Heart right ventricle (tissue), 16 donors: ENCODE measurements around the gene ELF4. TPM values are rescaled to one million over a fixed set of nuclear protein-coding genes. Genes with fewer than 3 reads are reported as not detected.
A peak's percentile ranks its signal among the peaks of the same experiment; 100 is the strongest.
"Not testable (repeated sequence)": the region's sequence is repeated elsewhere in the genome, so short reads cannot be mapped to it uniquely, and the experiment has no call there.

Experiments used
- ATAC-seq, 8 donors: fragments of 200-7000 bp; cut with Tn5 transposase; one replicate each; pipeline ENCODE4 v1.9.1; 2020; ENCODE audit warnings: mild to moderate bottlenecking in 8 of 8, moderate library complexity in 8 of 8, moderate number of reproducible peaks in 1 of 8
- DNase-seq, 2 donors: peaks; one replicate each; pipeline ENCODE4 v3.0.0-alpha.2; 2020
- H3K27ac ChIP-seq, 10 donors: fragments of 200-600 bp; sonication (generic) in 2 of 10; one replicate each; pipeline versions ENCODE4 v1.5.0 to v1.8.0; 2020 to 2022; ENCODE audit warnings: mild to moderate bottlenecking in 3 of 10
- H3K27me3 ChIP-seq, 7 donors: fragments of 200-600 bp; one replicate each; pipeline ENCODE4 v1.8.0; 2021 to 2022; ENCODE audit warnings: mild to moderate bottlenecking in 2 of 7
- H3K36me3 ChIP-seq, 9 donors: fragments of 200-600 bp; sonication (generic) in 1 of 9; one replicate each; pipeline versions ENCODE4 v1.5.0 to v1.8.0; 2020 to 2022; ENCODE audit warnings: mild to moderate bottlenecking in 2 of 9
- H3K4me1 ChIP-seq, 9 donors: fragments of 200-600 bp; sonication (generic) in 1 of 9; one replicate each; pipeline versions ENCODE4 v1.5.0 to v1.8.0; 2020 to 2022; ENCODE audit warnings: mild to moderate bottlenecking in 4 of 9
- H3K4me3 ChIP-seq, 10 donors: fragments of 200-600 bp; sonication (generic) in 2 of 10; one replicate each; pipeline versions ENCODE4 v1.5.0 to v1.8.0; 2020 to 2022; ENCODE audit warnings: mild to moderate bottlenecking in 7 of 10, moderate library complexity in 2 of 10
- H3K9me3 ChIP-seq, 11 donors: fragments of 200-600 bp in 10 of 11; sonication (generic) in 2 of 11; one replicate each; pipeline versions ENCODE4 v1.5.0 to v1.8.0; 2013 to 2022; ENCODE audit warnings: mild to moderate bottlenecking in 2 of 11, control low read depth in 1 of 11, moderate library complexity in 1 of 11
- whole genome bisulfite sequencing, 2 donors: extraction: QIAGEN DNeasy Blood & Tissue Kit; methylation state at CpG; one replicate each; pipeline ENCODE4 v1.1.7; 2013; ENCODE audit warnings: inconsistent platforms in 1 of 2; 5-methylcytosine and 5-hydroxymethylcytosine counted together
- intact Hi-C, 10 donors: fragments of 100-400 bp; cut with DNase I; formaldehyde crosslinking; loops; one replicate each; pipeline versions ENCODE4 v1.11.1 to v1.14.2; 2022
- polyA plus RNA-seq, 2 donors: library from polyadenylated mRNA; stranded (reverse); fragments of 200-250 nt; gene quantifications; one replicate each; pipeline ENCODE4 v1.2.3, GENCODE V29; 2013
- total RNA-seq, 10 donors: library from RNA; stranded (reverse); fragmentation: NEBNext Ultra II Directional in 3 of 10; extraction: Animal tissue kit (Norgen Biotek cat#: 25700) in 3 of 10; gene quantifications; one replicate each; pipeline versions ENCODE4 v1.2.1 to v1.2.4, GENCODE V29; 2021 to 2023
- TF ChIP-seq, protein P1 (sequence below), 9 donors: fragments of 200-600 bp; sonication (generic) in 2 of 9; IDR thresholded peaks; one replicate each; pipeline versions ENCODE4 v1.5.0 to v1.8.0; 2021 to 2022; ENCODE audit warnings: antibody characterized with exemption in 9 of 9, mild to moderate bottlenecking in 5 of 9, moderate library complexity in 1 of 9
- donor health status: Arrhythmogenic right ventricular cardiomyopathy.
- donor health status: ischemic (EF 13 %, LVEDD 7.1; RV severe dilation, severe dysfunction).
- donor health status: healthy with polysubstance abuse.
- donor health status: DM: no; HTN: yes; CAD: no.
- donor health status: DM: no; HTN: no; CAD: no.
- donor health status: ischemic (EF 25% LVEDD 6.9; RV normal size, moderate dysfunction).
- donor health status: ischemic (EF 25% LVEDD 5.7; RV mildly dilated, moderate dysfunction).
- donor health status: healthy.
- donor health status: DM: yes; HTN: yes; CAD: no.
- donor health status: Ischemic cardiomyopathy.
- donor health status: ischemic (EF 35%, LVEDD 5.7; RV mildly dilated, moderate dysfunction).
- donor health status: nonischemic (EF 11% LVEDD 7.7; RV severe dilation, severe dysfunction).
- donor health status: DM: yes; HTN: yes; CAD: no.
- donor health status: PGD.
- donor health status: ischemic (EF 29% LVEDD 5.4; RV normal size, mild dysfunction).
- donor health status: nonischemic (EF 23%, LVEDD 6.1; RV moderate dilation, normal function).

The ELF4 gene
- total and polyA plus RNA-seq, 12 donors = 1.8 to 8.6 (median 2.7) TPM

DNA sequence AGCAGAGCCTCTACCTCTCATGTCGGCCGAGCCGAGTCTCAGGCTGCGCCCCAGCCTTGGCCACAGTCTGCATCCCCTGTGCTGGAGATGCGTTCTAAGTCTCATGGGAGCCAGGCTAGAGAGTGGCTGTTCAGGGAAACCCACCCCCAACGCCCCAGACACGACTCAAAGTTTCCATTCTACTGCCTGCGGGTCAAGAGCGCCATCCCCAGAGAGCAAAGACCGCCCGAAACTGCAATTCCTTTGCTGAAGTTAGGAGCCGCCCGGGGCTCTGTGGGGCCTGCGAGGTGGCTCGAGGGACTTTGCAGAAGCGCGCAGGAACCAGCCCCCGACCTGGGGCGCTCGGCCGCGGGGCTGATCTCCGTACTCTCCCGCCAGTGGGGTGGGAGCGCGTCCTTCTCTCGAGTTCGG is 10.0 kb upstream of the ELF4 start:
- WGBS, 2 donors = 18 to 20% methylated on average over 28 of the region's 28 CpGs
- Histone ChIP-seq H3K4me1 (peaks cover 0 to 29% (median 16%) of the 10 kb centered on the region in 9 donors), H3K9me3 (no peaks in the 10 kb centered on the region), H3K4me3 (peak overlapping the region in 9 of 10 donors; percentile 11 to 56 (median 50)), H3K27me3 (peaks cover 0 to 5% (median 0%) of the 10 kb centered on the region in 7 donors), H3K27ac (peak overlapping the region in 9 of 10 donors; percentile 62 to 90 (median 77)), H3K36me3 (no peaks in the 10 kb centered on the region)
- intact Hi-C loops = loop anchor here in 8 of 10 donors (2.0 to 10.0 kb wide), 7 partner anchors 38 to 74 kb away; partner anchors contain the start of genes RAB33A (in 3 of the 8) and AIFM1 (in 1 of the 8)
- peak in 7 of 8 donors; percentile 4 to 32 (median 21) for ATAC-seq
- peak; percentile 35 to 42 for DNase-seq
- TF ChIP-seq, protein P1, sequence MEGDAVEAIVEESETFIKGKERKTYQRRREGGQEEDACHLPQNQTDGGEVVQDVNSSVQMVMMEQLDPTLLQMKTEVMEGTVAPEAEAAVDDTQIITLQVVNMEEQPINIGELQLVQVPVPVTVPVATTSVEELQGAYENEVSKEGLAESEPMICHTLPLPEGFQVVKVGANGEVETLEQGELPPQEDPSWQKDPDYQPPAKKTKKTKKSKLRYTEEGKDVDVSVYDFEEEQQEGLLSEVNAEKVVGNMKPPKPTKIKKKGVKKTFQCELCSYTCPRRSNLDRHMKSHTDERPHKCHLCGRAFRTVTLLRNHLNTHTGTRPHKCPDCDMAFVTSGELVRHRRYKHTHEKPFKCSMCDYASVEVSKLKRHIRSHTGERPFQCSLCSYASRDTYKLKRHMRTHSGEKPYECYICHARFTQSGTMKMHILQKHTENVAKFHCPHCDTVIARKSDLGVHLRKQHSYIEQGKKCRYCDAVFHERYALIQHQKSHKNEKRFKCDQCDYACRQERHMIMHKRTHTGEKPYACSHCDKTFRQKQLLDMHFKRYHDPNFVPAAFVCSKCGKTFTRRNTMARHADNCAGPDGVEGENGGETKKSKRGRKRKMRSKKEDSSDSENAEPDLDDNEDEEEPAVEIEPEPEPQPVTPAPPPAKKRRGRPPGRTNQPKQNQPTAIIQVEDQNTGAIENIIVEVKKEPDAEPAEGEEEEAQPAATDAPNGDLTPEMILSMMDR (IDR thresholded peaks at IDR 0.05) = no peak

DNA sequence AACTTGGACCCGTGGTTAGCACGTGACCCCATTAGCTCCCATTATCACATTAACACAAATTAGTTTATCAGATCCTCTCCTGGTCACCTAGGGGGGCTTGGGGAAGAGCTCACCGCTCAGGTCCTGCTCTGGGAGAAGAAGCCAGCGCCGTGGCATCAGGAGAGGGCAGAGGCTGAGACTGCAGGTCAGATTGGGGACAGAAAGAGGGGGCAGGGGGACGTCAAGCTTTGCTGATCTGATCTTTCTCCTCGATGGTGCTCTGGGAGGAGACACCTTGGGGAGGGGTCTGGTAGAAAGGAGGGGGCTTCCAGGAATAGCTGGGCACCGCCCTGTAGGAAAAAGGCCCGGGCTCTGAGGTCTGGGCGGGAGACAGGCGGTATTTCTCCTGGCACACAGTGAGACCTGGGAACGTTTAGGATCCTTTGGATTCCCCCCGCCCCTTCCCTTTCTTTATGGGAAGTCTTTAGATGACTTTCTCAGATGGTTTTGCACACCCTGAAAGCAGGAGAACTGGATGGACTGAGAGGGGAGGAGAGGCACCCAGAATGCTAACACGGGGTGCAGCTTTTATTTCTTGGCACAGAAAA is 9.1 kb upstream of the ELF4 start:
- 49 to 57% methylated on average over 14 of the region's 14 CpGs for WGBS, 2 donors
- H3K4me3 ChIP-seq = no peak overlapping the region
- no peaks in the 10 kb centered on the region for H3K36me3 ChIP-seq
- intact Hi-C loops = loop anchor here in 1 of 10 donors (5.0 kb wide), 1 partner anchor 37 kb away; no protein-coding TSS in a partner anchor
- H3K4me1 ChIP-seq = peaks cover 0 to 29% (median 16%) of the 10 kb centered on the region in 9 donors
- DNase-seq (no peak), ATAC-seq (no peak)
- H3K27ac ChIP-seq = peak overlapping the region in 7 of 10 donors; percentile 13 to 85 (median 56)
- TF ChIP-seq, protein P1 (IDR thresholded peaks at IDR 0.05) = no peak
- H3K9me3 ChIP-seq = no peaks in the 10 kb centered on the region
- peaks cover 0 to 5% (median 0%) of the 10 kb centered on the region in 7 donors for H3K27me3 ChIP-seq

DNA sequence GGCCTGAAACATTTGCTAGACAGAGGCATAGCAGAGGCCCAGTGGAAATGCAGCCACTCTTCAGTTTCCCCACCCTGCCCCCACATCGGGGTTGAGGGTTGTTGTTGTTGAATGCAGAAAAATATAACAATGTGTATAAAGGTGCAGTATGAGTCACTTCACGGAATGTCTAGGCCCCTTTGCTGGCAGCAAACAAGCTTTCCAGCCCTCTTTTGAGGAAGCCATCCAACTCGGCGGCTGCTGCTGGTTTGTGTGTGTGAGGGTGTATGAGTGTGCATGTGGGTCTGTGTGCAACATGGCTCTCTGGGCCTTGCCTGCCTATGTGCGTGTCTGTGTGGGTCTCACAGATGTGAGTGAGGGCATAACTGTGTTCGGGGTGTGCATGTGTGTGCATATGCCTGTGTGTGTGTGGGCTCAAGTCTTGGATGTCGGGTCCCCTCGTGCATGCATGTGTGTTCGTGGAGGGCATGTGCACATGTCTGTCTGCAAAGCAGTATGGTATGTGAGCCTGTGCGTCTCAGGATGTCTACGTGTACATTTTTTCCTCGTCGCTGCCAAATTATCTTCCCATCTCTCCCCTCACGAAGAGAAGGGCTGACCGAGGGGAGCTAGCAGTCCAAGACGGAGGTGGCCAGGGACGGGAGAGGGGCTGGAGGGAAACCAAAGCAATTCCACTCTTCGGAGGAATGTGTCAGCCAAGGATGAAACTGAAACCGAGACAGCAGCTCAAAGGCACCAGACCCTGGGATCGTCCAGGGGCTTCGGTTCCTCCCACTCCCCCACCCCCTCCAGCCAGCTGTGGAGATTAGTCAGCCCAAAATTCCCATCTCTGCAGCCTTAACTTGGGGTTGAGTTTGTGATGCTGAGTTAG is 8.4 kb upstream of the ELF4 start:
- Histone ChIP-seq H3K36me3 (no peaks in the 10 kb centered on the region), H3K27me3 (peaks cover 0 to 5% (median 0%) of the 10 kb centered on the region in 7 donors), H3K9me3 (no peaks in the 10 kb centered on the region), H3K4me3 (no peak overlapping the region), H3K27ac (peak overlapping the region in 8 of 10 donors; percentile 13 to 78 (median 54)), H3K4me1 (peaks cover 0 to 29% (median 15%) of the 10 kb centered on the region in 9 donors)
- intact Hi-C loops = loop anchor here in 1 of 10 donors (5.0 kb wide), 1 partner anchor 36 kb away; no protein-coding TSS in a partner anchor
- peak in 3 of 8 donors; percentile 5 to 22 (median 18) for ATAC-seq
- 41 to 52% methylated on average over 17 to 21 of the region's 21 CpGs for WGBS, 2 donors
- no peak for DNase-seq
- TF ChIP-seq, protein P1 (IDR thresholded peaks at IDR 0.05) = no peak

DNA sequence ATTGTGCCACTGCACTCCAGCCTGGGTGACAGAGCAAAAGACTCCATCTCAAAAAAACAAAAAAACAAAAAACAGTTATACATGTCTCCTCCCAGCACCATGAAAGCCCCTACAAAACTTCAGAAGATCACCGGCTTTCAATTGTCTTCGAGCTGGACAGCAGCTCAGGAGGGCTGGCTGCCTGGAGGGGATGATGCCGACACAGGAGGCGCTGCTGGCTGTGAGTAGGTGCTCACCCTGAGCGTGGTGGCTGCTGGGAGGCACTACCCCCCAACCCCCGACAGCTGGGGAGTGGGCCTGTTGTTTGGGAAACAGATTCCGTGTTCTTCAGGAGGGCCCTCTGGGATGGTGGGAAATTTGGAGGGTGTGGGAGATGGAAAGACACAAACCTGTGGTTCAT is 6.9 kb upstream of the ELF4 start:
- 90 to 97% methylated on average over 7 of the region's 7 CpGs for WGBS, 2 donors
- intact Hi-C loops = loop anchor here in 1 of 10 donors (5.0 kb wide), 1 partner anchor 35 kb away; no protein-coding TSS in a partner anchor
- Histone ChIP-seq H3K27ac (no peak overlapping the region), H3K4me1 (peaks cover 0 to 29% (median 15%) of the 10 kb centered on the region in 9 donors), H3K27me3 (peaks cover 0 to 5% (median 0%) of the 10 kb centered on the region in 7 donors), H3K9me3 (no peaks in the 10 kb centered on the region), H3K36me3 (no peaks in the 10 kb centered on the region), H3K4me3 (no peak overlapping the region)
- no peak for DNase-seq
- no peak for ATAC-seq
- TF ChIP-seq, protein P1 (IDR thresholded peaks at IDR 0.05) = no peak

DNA sequence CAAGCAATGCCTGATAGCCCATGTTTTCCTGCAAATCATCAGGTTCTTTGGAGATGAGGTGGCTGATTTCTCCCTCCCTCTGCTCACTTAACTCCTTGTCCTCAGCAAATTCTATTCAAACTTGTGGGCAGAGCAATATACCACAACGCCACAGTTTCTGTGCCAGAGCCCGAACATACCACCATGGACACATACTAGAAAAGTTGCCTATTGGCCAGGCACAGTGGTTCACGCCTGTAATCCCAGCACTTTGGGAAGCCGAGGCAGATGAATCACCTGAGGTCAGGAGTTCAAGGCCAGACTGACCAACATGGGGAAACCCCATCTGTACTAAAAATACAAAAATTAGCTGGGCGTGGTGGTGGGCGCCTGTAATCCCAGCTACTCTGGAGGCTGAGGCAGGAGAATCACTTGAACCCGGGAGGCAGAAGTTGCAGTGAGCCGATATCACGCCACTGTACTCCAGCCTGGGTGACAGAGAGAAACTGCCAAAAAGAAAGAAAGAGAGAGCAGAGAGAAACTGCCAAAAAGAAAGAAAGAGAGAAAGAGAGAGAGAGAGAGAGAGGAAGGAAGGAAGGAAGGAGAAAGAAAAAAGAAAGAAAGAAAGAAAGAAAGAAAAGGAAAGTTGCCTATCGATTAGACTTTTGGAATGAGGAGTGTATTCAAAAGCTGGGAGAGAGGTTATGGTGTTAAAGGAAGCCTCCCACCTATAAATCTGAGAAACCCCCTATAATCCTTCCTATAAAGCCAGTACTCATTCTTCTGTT is 5.0 kb upstream of the ELF4 start:
- not testable (repeated sequence) for H3K27ac ChIP-seq, H3K4me3 ChIP-seq, H3K27me3 ChIP-seq, H3K9me3 ChIP-seq, ATAC-seq, DNase-seq, H3K36me3 ChIP-seq
- H3K4me1 ChIP-seq = peaks cover 0 to 23% (median 7%) of the 10 kb centered on the region in 9 donors
- 92 to 97% methylated on average over 10 of the region's 10 CpGs for WGBS, 2 donors
- intact Hi-C loops = loop anchor here in 1 of 10 donors (5.0 kb wide), 1 partner anchor 33 kb away; no protein-coding TSS in a partner anchor
